ENCODE results near the gene ABI3. TPM values are rescaled to one million over a fixed set of nuclear protein-coding genes. Genes with fewer than 3 reads are reported as not detected.

ABI3 gene
- total and polyA plus RNA-seq, 9 donors: 3.1 to 5.9 (median 4.7) TPM

GRCh38 chr17:49224198-49224996 lies 13.9 kb downstream of the ABI3 start:
- under 1% methylated on average over 95 of the region's 95 CpGs for WGBS (ENCODE audit: insufficient coverage)
- DNase-seq: no peak
- no peak overlapping the region for H3K27ac ChIP-seq (ENCODE audit: low read length)
- peaks cover 31% of the 10 kb centered on the region for H3K4me1 ChIP-seq (ENCODE audit: control insufficient read depth, insufficient read depth, low read length)
- H3K36me3 ChIP-seq (ENCODE audit: control insufficient read depth, insufficient read depth, low read length): no peaks in the 10 kb centered on the region
- H3K9me3 ChIP-seq (replicated peaks; ENCODE audit: control insufficient read depth, low read depth, low read length): no peaks in the 10 kb centered on the region
- H3K27me3 ChIP-seq (ENCODE audit: control insufficient read depth, insufficient read depth, low read length): peaks cover 85% of the 10 kb centered on the region
- H3K4me3 ChIP-seq (ENCODE audit: low read length): no peak overlapping the region

GRCh38 chr17:49224997-49225337 lies 14.5 kb downstream of the ABI3 start:
- H3K27ac ChIP-seq (ENCODE audit: low read length): no peak overlapping the region
- WGBS (ENCODE audit: insufficient coverage): 0% methylated on average over 1 of the region's 11 CpGs

GRCh38 chr17:49225554-49226236 lies 15.2 kb downstream of the ABI3 start:
- 69% methylated on average over 6 of the region's 8 CpGs for WGBS (ENCODE audit: insufficient coverage)
- Histone ChIP-seq H3K27ac (ENCODE audit: low read length) (no peak overlapping the region), H3K4me3 (ENCODE audit: low read length) (no peak overlapping the region), H3K36me3 (ENCODE audit: control insufficient read depth, insufficient read depth, low read length) (no peaks in the 10 kb centered on the region), H3K4me1 (ENCODE audit: control insufficient read depth, insufficient read depth, low read length) (peaks cover 37% of the 10 kb centered on the region), H3K27me3 (ENCODE audit: control insufficient read depth, insufficient read depth, low read length) (peaks cover 87% of the 10 kb centered on the region), H3K9me3 (replicated peaks; ENCODE audit: control insufficient read depth, low read depth, low read length) (no peaks in the 10 kb centered on the region)
- no peak for DNase-seq

More at GRCh38 chr17:49224997-49225337, 14.5 kb downstream of the ABI3 start:
- peaks cover 85% of the 10 kb centered on the region for H3K27me3 ChIP-seq (ENCODE audit: control insufficient read depth, insufficient read depth, low read length)
- no peaks in the 10 kb centered on the region for H3K9me3 ChIP-seq (replicated peaks; ENCODE audit: control insufficient read depth, low read depth, low read length)
- peaks cover 32% of the 10 kb centered on the region for H3K4me1 ChIP-seq (ENCODE audit: control insufficient read depth, insufficient read depth, low read length)
- no peak overlapping the region for H3K4me3 ChIP-seq (ENCODE audit: low read length)
- H3K36me3 ChIP-seq (ENCODE audit: control insufficient read depth, insufficient read depth, low read length): no peaks in the 10 kb centered on the region
- no peak for DNase-seq

GRCh38 chr17:49226771-49227435 lies 16.4 kb downstream of the ABI3 start:
- 67% methylated on average over 3 of the region's 3 CpGs for WGBS (ENCODE audit: insufficient coverage)
- no peak for DNase-seq
- H3K27me3 ChIP-seq (ENCODE audit: control insufficient read depth, insufficient read depth, low read length): peaks cover 95% of the 10 kb centered on the region

GRCh38 chr17:49227436-49228261 lies 17.1 kb downstream of the ABI3 start:
- H3K27me3 ChIP-seq (ENCODE audit: control insufficient read depth, insufficient read depth, low read length): peaks cover 90% of the 10 kb centered on the region
- no peak overlapping the region for H3K27ac ChIP-seq (ENCODE audit: low read length)
- H3K4me1 ChIP-seq (ENCODE audit: control insufficient read depth, insufficient read depth, low read length): peaks cover 44% of the 10 kb centered on the region
- no peaks in the 10 kb centered on the region for H3K9me3 ChIP-seq (replicated peaks; ENCODE audit: control insufficient read depth, low read depth, low read length)
- DNase-seq: peak; percentile 74
- no CpG with 5 or more reads among the region's 5 CpGs for WGBS (ENCODE audit: insufficient coverage)
- no peaks in the 10 kb centered on the region for H3K36me3 ChIP-seq (ENCODE audit: control insufficient read depth, insufficient read depth, low read length)
- H3K4me3 ChIP-seq (ENCODE audit: low read length): no peak overlapping the region

More at GRCh38 chr17:49226771-49227435, 16.4 kb downstream of the ABI3 start:
- Histone ChIP-seq H3K27ac (ENCODE audit: low read length) (no peak overlapping the region), H3K4me3 (ENCODE audit: low read length) (no peak overlapping the region), H3K36me3 (ENCODE audit: control insufficient read depth, insufficient read depth, low read length) (no peaks in the 10 kb centered on the region), H3K9me3 (replicated peaks; ENCODE audit: control insufficient read depth, low read depth, low read length) (no peaks in the 10 kb centered on the region), H3K4me1 (ENCODE audit: control insufficient read depth, insufficient read depth, low read length) (peaks cover 44% of the 10 kb centered on the region)

- no peaks in the 10 kb centered on the region for H3K36me3 ChIP-seq (ENCODE audit: control insufficient read depth, insufficient read depth, low read length)
- DNase-seq: no peak
- H3K4me3 ChIP-seq (ENCODE audit: low read length): peak overlapping the region; percentile 58
- H3K27me3 ChIP-seq (ENCODE audit: control insufficient read depth, insufficient read depth, low read length): peaks cover 74% of the 10 kb centered on the region
- peak overlapping the region; percentile 72 for H3K27ac ChIP-seq (ENCODE audit: low read length)
- H3K9me3 ChIP-seq (replicated peaks; ENCODE audit: control insufficient read depth, low read depth, low read length): no peaks in the 10 kb centered on the region
- WGBS (ENCODE audit: insufficient coverage): 59% methylated on average over 4 of the region's 6 CpGs
- peaks cover 32% of the 10 kb centered on the region for H3K4me1 ChIP-seq (ENCODE audit: control insufficient read depth, insufficient read depth, low read length)
These were observed 18.7 kb downstream of the ABI3 start for GRCh38 chr17:49229076-49229804.

- Histone ChIP-seq H3K27me3 (ENCODE audit: control insufficient read depth, insufficient read depth, low read length) (peaks cover 67% of the 10 kb centered on the region), H3K36me3 (ENCODE audit: control insufficient read depth, insufficient read depth, low read length) (no peaks in the 10 kb centered on the region), H3K4me1 (ENCODE audit: control insufficient read depth, insufficient read depth, low read length) (peaks cover 25% of the 10 kb centered on the region), H3K4me3 (ENCODE audit: low read length) (peak overlapping the region; percentile 58), H3K27ac (ENCODE audit: low read length) (peak overlapping the region; percentile 72), H3K9me3 (replicated peaks; ENCODE audit: control insufficient read depth, low read depth, low read length) (no peaks in the 10 kb centered on the region)
- 12% methylated on average over 21 of the region's 36 CpGs for WGBS (ENCODE audit: insufficient coverage)
- peak; percentile 29 for DNase-seq
These were observed 19.5 kb downstream of the ABI3 start for GRCh38 chr17:49229805-49230600.

- H3K27ac ChIP-seq (ENCODE audit: low read length): peak within 1 kb of the TSS; percentile 72
- H3K27me3 ChIP-seq (ENCODE audit: control insufficient read depth, insufficient read depth, low read length): peaks cover 58% of the 10 kb centered on the region
- 1% methylated on average over 29 of the region's 58 CpGs for WGBS (ENCODE audit: insufficient coverage)
- DNase-seq: peak; percentile 89
- H3K36me3 ChIP-seq (ENCODE audit: control insufficient read depth, insufficient read depth, low read length): no peaks in the 10 kb centered on the region
- peak within 1 kb of the TSS; percentile 58 for H3K4me3 ChIP-seq (ENCODE audit: low read length)
- peaks cover 24% of the 10 kb centered on the region for H3K4me1 ChIP-seq (ENCODE audit: control insufficient read depth, insufficient read depth, low read length)
- no peaks in the 10 kb centered on the region for H3K9me3 ChIP-seq (replicated peaks; ENCODE audit: control insufficient read depth, low read depth, low read length)
These were observed 20.4 kb downstream of the ABI3 start, which contains the start of gene PHOSPHO1 for GRCh38 chr17:49230636-49231562. PHOSPHO1 (minus strand) TSS chr17:49230787; CDS start chr17:49226691, 4,096 bp downstream.

Data from muscle of leg (tissue), 11 donors.